Right lobe of liver (tissue), 6 donors: ENCODE measurements around the gene PLCB1. TPM values are rescaled to one million over a fixed set of nuclear protein-coding genes. Genes with fewer than 3 reads are reported as not detected.

Source experiments
- ATAC-seq, 4 donors: fragments of 200-7000 bp; cut with Tn5 transposase; one replicate each; pipeline ENCODE4 v1.9.1; 2020; ENCODE audit warnings: mild to moderate bottlenecking in 4 of 4, moderate library complexity in 4 of 4
- DNase-seq, 3 donors: peaks; one replicate each; pipeline ENCODE4 v3.0.0-alpha.2; 2020
- H3K27ac ChIP-seq, 3 donors: fragments of 200-600 bp; one replicate each; pipeline ENCODE4 v1.8.0; 2022
- H3K27me3 ChIP-seq, 2 donors: fragments of 200-600 bp; one replicate each; pipeline ENCODE4 v1.8.0; 2022
- H3K36me3 ChIP-seq, 4 donors: fragments of 200-600 bp; sonication (generic) in 1 of 4; one replicate each; pipeline versions ENCODE4 v1.5.1 to v1.8.0; 2017 to 2022; ENCODE audit warnings: control low read depth in 1 of 4
- H3K4me1 ChIP-seq, 4 donors: fragments of 200-600 bp; sonication (generic) in 1 of 4; one replicate each; pipeline versions ENCODE4 v1.5.1 to v1.8.0; 2017 to 2022; ENCODE audit warnings: control low read depth in 1 of 4
- H3K4me3 ChIP-seq, 3 donors: fragments of 200-600 bp; one replicate each; pipeline ENCODE4 v1.8.0; 2022
- H3K9me3 ChIP-seq, 4 donors: fragments of 200-600 bp; sonication (generic) in 1 of 4; one replicate each; pipeline versions ENCODE4 v1.5.1 to v1.8.0; 2017 to 2022; ENCODE audit warnings: control low read depth in 1 of 4
- CTCF ChIP-seq, 4 donors: fragments of 200-600 bp in 3 of 4; fragments of 450-650 bp in 1 of 4; IDR thresholded peaks; one replicate each; pipeline versions ENCODE4 v1.5.1 to v1.8.0; 2016 to 2022; ENCODE audit warnings: antibody characterized with exemption in 4 of 4, mild to moderate bottlenecking in 2 of 4
- POLR2A ChIP-seq: fragments of 450-650 bp; IDR thresholded peaks from one replicate; pipeline ENCODE4 v1.6.1; 2017; ENCODE audit warnings: antibody characterized with exemption, mild to moderate bottlenecking
- WGBS: methylation state at CpG from one replicate; pipeline ENCODE4 v1.1.6; 2018; ENCODE audit warnings: low coverage, low lambda C conversion rate; ENCODE audit not compliant: insufficient coverage; ENCODE audit errors: missing lambda C conversion rate; 5-methylcytosine and 5-hydroxymethylcytosine counted together
- intact Hi-C, 2 donors: fragments of 100-400 bp; cut with DNase I; formaldehyde crosslinking; loops; one replicate each; pipeline versions ENCODE4 v1.11.2 to v1.14.1; 2022
- total RNA-seq, 6 experiments: library from RNA; depleted of rRNA in 2 of 6; stranded (reverse); fragments of >200 nt in 2 of 6; fragmentation: NEBNext Ultra II Directional in 3 of 6; extraction: Animal tissue kit (Norgen Biotek cat#: 25700) in 3 of 6; gene quantifications; one replicate each; pipeline versions ENCODE4 v1.1.0 to v1.2.4, GENCODE V29; 2016 to 2023
- donor health status: DM: no; HTN: yes; CAD: no.
- donor health status: DM: no; HTN: no; CAD: no.
- donor health status: DM: no; HTN: no; CAD: no.
- donor health status: DM: no; HTN: yes; CAD: no.
- donor health status: DM: no; HTN: yes; CAD: no.

PLCB1 gene
- total RNA-seq, 6 experiments from 2014 or later = 5.0 to 9.9 (median 5.7) TPM

GRCh38 chr20:8777911-8778310 is 645.8 kb downstream of the PLCB1 start:
- TF ChIP-seq CTCF (IDR thresholded peaks at IDR 0.05) (no peak), POLR2A (no peak)
- intact Hi-C loops = no loop called here
- no peak for DNase-seq

GRCh38 chr20:8778387-8778786 is 646.3 kb downstream of the PLCB1 start:
- intact Hi-C loops = no loop called here
- no peak for ATAC-seq

More at GRCh38 chr20:8777911-8778310, 645.8 kb downstream of the PLCB1 start:
- no peak overlapping the region for H3K4me3 ChIP-seq
- no peaks in the 10 kb centered on the region for H3K36me3 ChIP-seq
- no peaks in the 10 kb centered on the region for H3K4me1 ChIP-seq
- no peak for ATAC-seq
- H3K27ac ChIP-seq = no peak overlapping the region
- H3K27me3 ChIP-seq = no peaks in the 10 kb centered on the region
- WGBS = 76% methylated on average over 4 of the region's 4 CpGs
- no peaks in the 10 kb centered on the region for H3K9me3 ChIP-seq

GRCh38 chr20:8780915-8781314 is 648.8 kb downstream of the PLCB1 start:
- ATAC-seq (no peak), DNase-seq (no peak)
- no peak overlapping the region for H3K4me3 ChIP-seq
- intact Hi-C loops = no loop called here
- no peaks in the 10 kb centered on the region for H3K9me3 ChIP-seq
- no peaks in the 10 kb centered on the region for H3K27me3 ChIP-seq
- TF ChIP-seq POLR2A = no peak
- TF ChIP-seq CTCF (IDR thresholded peaks at IDR 0.05) = no peak
- H3K4me1 ChIP-seq = no peaks in the 10 kb centered on the region
- no peak overlapping the region for H3K27ac ChIP-seq
- no peaks in the 10 kb centered on the region for H3K36me3 ChIP-seq

More at GRCh38 chr20:8778387-8778786, 646.3 kb downstream of the PLCB1 start:
- Histone ChIP-seq H3K9me3 (no peaks in the 10 kb centered on the region), H3K27ac (no peak overlapping the region), H3K4me3 (no peak overlapping the region), H3K36me3 (no peaks in the 10 kb centered on the region), H3K4me1 (no peaks in the 10 kb centered on the region), H3K27me3 (no peaks in the 10 kb centered on the region)
- TF ChIP-seq CTCF (IDR thresholded peaks at IDR 0.05) (no peak), POLR2A (no peak)
- DNase-seq = no peak

- Histone ChIP-seq H3K9me3 (no peaks in the 10 kb centered on the region), H3K4me3 (no peak overlapping the region), H3K36me3 (no peaks in the 10 kb centered on the region), H3K27ac (no peak overlapping the region), H3K4me1 (no peaks in the 10 kb centered on the region), H3K27me3 (no peaks in the 10 kb centered on the region)
- 73% methylated on average over 2 of the region's 2 CpGs for WGBS
- TF ChIP-seq CTCF (IDR thresholded peaks at IDR 0.05) = no peak
- TF ChIP-seq POLR2A = no peak
- ATAC-seq (no peak), DNase-seq (no peak)
- intact Hi-C loops = no loop called here
Measured at GRCh38 chr20:8782804-8783203, 650.7 kb downstream of the PLCB1 start.

GRCh38 chr20:8783734-8784133 is 651.7 kb downstream of the PLCB1 start:
- ATAC-seq = no peak
- H3K36me3 ChIP-seq = no peaks in the 10 kb centered on the region

More at GRCh38 chr20:8783734-8784133, 651.7 kb downstream of the PLCB1 start:
- Histone ChIP-seq H3K27me3 (no peaks in the 10 kb centered on the region), H3K4me1 (no peaks in the 10 kb centered on the region), H3K9me3 (no peaks in the 10 kb centered on the region), H3K4me3 (no peak overlapping the region), H3K27ac (no peak overlapping the region)
- no peak for DNase-seq
- TF ChIP-seq CTCF (IDR thresholded peaks at IDR 0.05) = no peak
- TF ChIP-seq POLR2A = no peak
- WGBS = 29% methylated on average over 1 of the region's 1 CpG
- intact Hi-C loops = no loop called here
